WTC11 (cell line): ENCODE results near the gene PDZRN4. TPM values are rescaled to one million over a fixed set of nuclear protein-coding genes. Genes with fewer than 3 reads are reported as not detected.

Experiments used
- ATAC-seq: fragments of 200-7000 bp; cut with Tn5 transposase; 2 replicates; pipeline ENCODE4 v1.10.0; 2021; ENCODE audit warnings: mild to moderate bottlenecking, moderate library complexity
- CTCF ChIA-PET: fragments of 300-600 bp; sonication (Branson Sonifier 250); formaldehyde crosslinking; loops from one replicate; lab custom pipeline; 2021; ENCODE audit warnings: antibody characterized with exemption; lab: Charles Lee
- POLR2A ChIA-PET: fragments of 350-600 bp; sonication (Branson Sonifier 250); formaldehyde crosslinking; loops from one replicate; lab custom pipeline; 2021; ENCODE audit warnings: antibody characterized with exemption; lab: Charles Lee
- DNase-seq: peaks from one replicate; pipeline ENCODE4 v3.0.0; 2021; ENCODE audit warnings: low spot score
- H3K27ac Mint-ChIP-seq: 2 replicates; pipeline ENCODE4 v1.8.0; 2021; ENCODE audit warnings: mixed read lengths
- H3K27me3 Mint-ChIP-seq: 2 replicates; pipeline ENCODE4 v1.8.0; 2021; ENCODE audit warnings: low read depth, mild to moderate bottlenecking, moderate library complexity, mixed read lengths
- H3K36me3 Mint-ChIP-seq: 2 replicates; pipeline ENCODE4 v1.8.0; 2021; ENCODE audit warnings: mixed read lengths
- H3K4me1 Mint-ChIP-seq: 2 replicates; pipeline ENCODE4 v1.8.0; 2022; ENCODE audit warnings: mixed read lengths
- H3K4me3 Mint-ChIP-seq: 2 replicates; pipeline ENCODE4 v1.8.0; 2021; ENCODE audit warnings: mild to moderate bottlenecking, moderate library complexity, mixed read lengths
- H3K9me3 Mint-ChIP-seq: 2 replicates; pipeline ENCODE4 v1.8.0; 2021; ENCODE audit warnings: mixed read lengths
- ATF3 ChIP-seq: sonication (generic); formaldehyde crosslinking; conservative IDR thresholded peaks from 2 replicates; pipeline ENCODE4 v1.8.1; 2022; ENCODE audit warnings: mild to moderate bottlenecking, missing genetic modification reagents
- CBFB ChIP-seq: sonication (generic); formaldehyde crosslinking; IDR thresholded peaks from 2 replicates; pipeline ENCODE4 v1.8.1; 2022; ENCODE audit warnings: mild to moderate bottlenecking, low read depth, missing genetic modification reagents
- CREB1 ChIP-seq: sonication (generic); formaldehyde crosslinking; IDR thresholded peaks from 2 replicates; pipeline ENCODE4 v1.8.0; 2023; ENCODE audit warnings: mild to moderate bottlenecking, missing genetic modification reagents
- E2F4 ChIP-seq: sonication (generic); formaldehyde crosslinking; IDR thresholded peaks from 2 replicates; pipeline ENCODE4 v1.8.1; 2022; ENCODE audit warnings: low read depth, mild to moderate bottlenecking, moderate library complexity, missing genetic modification reagents, borderline replicate concordance
- ELF4 ChIP-seq: sonication (generic); formaldehyde crosslinking; IDR thresholded peaks from 2 replicates; pipeline ENCODE4 v1.8.1; 2022; ENCODE audit warnings: low read depth, mild to moderate bottlenecking, moderate library complexity, missing genetic modification reagents
- ETV6 ChIP-seq: sonication (generic); formaldehyde crosslinking; IDR thresholded peaks from 2 replicates; pipeline ENCODE4 v1.8.1; 2022; ENCODE audit warnings: mild to moderate bottlenecking, missing genetic modification reagents
- FOXK1 ChIP-seq: sonication (generic); formaldehyde crosslinking; IDR thresholded peaks from 2 replicates; pipeline ENCODE4 v1.8.0; 2022; ENCODE audit warnings: mild to moderate bottlenecking, moderate library complexity, missing genetic modification reagents
- GABPB1 ChIP-seq: sonication (generic); formaldehyde crosslinking; IDR thresholded peaks from 2 replicates; pipeline ENCODE4 v1.8.1; 2023; ENCODE audit warnings: mild to moderate bottlenecking, missing genetic modification reagents
- IRF1 ChIP-seq: sonication (generic); formaldehyde crosslinking; IDR thresholded peaks from 2 replicates; pipeline ENCODE4 v1.8.0; 2023; ENCODE audit warnings: missing genetic modification reagents
- MYBL2 ChIP-seq: sonication (generic); formaldehyde crosslinking; IDR thresholded peaks from 2 replicates; pipeline ENCODE4 v1.8.1; 2023; ENCODE audit warnings: mild to moderate bottlenecking, moderate library complexity, missing genetic modification reagents
- SOX15 ChIP-seq: fragments of 250-450 bp; sonication (Bioruptor Pico); IDR thresholded peaks from 2 replicates; pipeline ENCODE4 v1.9.0; 2021; ENCODE audit warnings: mild to moderate bottlenecking
- TEAD4 ChIP-seq: sonication (generic); formaldehyde crosslinking; IDR thresholded peaks from 2 replicates; pipeline ENCODE4 v1.8.0; 2022; ENCODE audit warnings: mild to moderate bottlenecking, missing genetic modification reagents
- ZNF138 ChIP-seq: sonication (generic); formaldehyde crosslinking; conservative IDR thresholded peaks from 2 replicates; pipeline ENCODE4 v1.8.1; 2022; ENCODE audit warnings: mild to moderate bottlenecking, moderate library complexity, missing genetic modification reagents
- ZNF317 ChIP-seq: sonication (generic); formaldehyde crosslinking; IDR thresholded peaks from 2 replicates; pipeline ENCODE4 v1.8.1; 2023; ENCODE audit warnings: low read depth, mild to moderate bottlenecking, moderate library complexity, missing genetic modification reagents, borderline replicate concordance
- ZNF396 ChIP-seq: fragments of 250-450 bp; sonication (Bioruptor Pico); IDR thresholded peaks from 2 replicates; pipeline ENCODE4 v1.8.0; 2021; ENCODE audit warnings: mild to moderate bottlenecking, moderate library complexity, borderline replicate concordance
- ZNF671 ChIP-seq: fragments of 250-450 bp; sonication (Bioruptor Pico); IDR thresholded peaks from 2 replicates; pipeline ENCODE4 v1.8.0; 2021; ENCODE audit warnings: mild to moderate bottlenecking
- total RNA-seq: library from RNA; stranded (reverse); gene quantifications from 3 replicates; pipeline ENCODE4 v1.2.3, GENCODE V29; 2021
- TF ChIP-seq, protein P1 (sequence below): sonication (generic); formaldehyde crosslinking; IDR thresholded peaks from 2 replicates; pipeline ENCODE4 v1.8.1; 2022; ENCODE audit warnings: missing genetic modification reagents, borderline replicate concordance
- TF ChIP-seq, protein P2 (sequence below): fragments of 250-450 bp; sonication (Bioruptor Pico); IDR thresholded peaks from 2 replicates; pipeline ENCODE4 v1.8.0; 2021; ENCODE audit warnings: mild to moderate bottlenecking
- TF ChIP-seq, protein P3 (sequence below): fragments of 250-450 bp; sonication (Bioruptor Pico); IDR thresholded peaks from 2 replicates; pipeline ENCODE4 v1.9.0; 2021; ENCODE audit warnings: mild to moderate bottlenecking
- TF ChIP-seq, protein P4 (sequence below): sonication (generic); formaldehyde crosslinking; IDR thresholded peaks from 2 replicates; pipeline ENCODE4 v1.8.1; 2023; ENCODE audit warnings: mild to moderate bottlenecking, moderate library complexity, missing genetic modification reagents
- TF ChIP-seq, protein P5 (sequence below): sonication (generic); formaldehyde crosslinking; IDR thresholded peaks from 2 replicates; pipeline ENCODE4 v1.8.0; 2023; ENCODE audit warnings: missing genetic modification reagents, mild to moderate bottlenecking, borderline replicate concordance

The PDZRN4 gene
- total RNA-seq, 1 experiment from 2014 or later: 0.09 TPM

DNA sequence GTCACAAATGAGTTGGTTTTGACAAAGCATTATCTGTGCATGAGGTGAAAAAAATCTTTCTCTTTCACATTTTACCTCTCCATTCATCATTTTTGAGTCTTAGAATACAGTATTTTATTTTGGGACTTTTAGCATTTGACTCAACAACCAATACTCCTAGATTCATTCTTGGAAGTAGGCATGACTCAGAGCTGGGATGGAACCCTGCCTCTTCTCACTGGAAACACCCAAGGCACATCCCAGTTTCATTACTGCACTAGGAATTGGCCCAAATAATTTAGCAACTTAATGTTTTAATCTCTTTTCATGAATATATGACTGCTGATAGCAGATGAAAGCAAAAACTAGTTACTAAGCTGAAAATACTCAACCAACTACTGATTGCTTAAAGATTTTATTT lies 3.3 kb upstream of the PDZRN4 start (continued):
- TF ChIP-seq, protein P1, sequence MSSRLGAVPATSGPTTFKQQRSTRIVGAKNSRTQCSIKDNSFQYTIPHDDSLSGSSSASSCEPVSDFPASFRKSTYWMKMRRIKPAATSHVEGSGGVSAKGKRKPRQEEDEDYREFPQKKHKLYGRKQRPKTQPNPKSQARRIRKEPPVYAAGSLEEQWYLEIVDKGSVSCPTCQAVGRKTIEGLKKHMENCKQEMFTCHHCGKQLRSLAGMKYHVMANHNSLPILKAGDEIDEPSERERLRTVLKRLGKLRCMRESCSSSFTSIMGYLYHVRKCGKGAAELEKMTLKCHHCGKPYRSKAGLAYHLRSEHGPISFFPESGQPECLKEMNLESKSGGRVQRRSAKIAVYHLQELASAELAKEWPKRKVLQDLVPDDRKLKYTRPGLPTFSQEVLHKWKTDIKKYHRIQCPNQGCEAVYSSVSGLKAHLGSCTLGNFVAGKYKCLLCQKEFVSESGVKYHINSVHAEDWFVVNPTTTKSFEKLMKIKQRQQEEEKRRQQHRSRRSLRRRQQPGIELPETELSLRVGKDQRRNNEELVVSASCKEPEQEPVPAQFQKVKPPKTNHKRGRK: no peak
- TF ChIP-seq TEAD4 (CRISPR knock-in tag): no peak
- TF ChIP-seq ZNF317 (CRISPR knock-in tag): no peak
- TF ChIP-seq, protein P2, sequence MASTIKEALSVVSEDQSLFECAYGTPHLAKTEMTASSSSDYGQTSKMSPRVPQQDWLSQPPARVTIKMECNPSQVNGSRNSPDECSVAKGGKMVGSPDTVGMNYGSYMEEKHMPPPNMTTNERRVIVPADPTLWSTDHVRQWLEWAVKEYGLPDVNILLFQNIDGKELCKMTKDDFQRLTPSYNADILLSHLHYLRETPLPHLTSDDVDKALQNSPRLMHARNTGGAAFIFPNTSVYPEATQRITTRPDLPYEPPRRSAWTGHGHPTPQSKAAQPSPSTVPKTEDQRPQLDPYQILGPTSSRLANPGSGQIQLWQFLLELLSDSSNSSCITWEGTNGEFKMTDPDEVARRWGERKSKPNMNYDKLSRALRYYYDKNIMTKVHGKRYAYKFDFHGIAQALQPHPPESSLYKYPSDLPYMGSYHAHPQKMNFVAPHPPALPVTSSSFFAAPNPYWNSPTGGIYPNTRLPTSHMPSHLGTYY (CRISPR knock-in tag): no peak
- no peak for TF ChIP-seq IRF1 (CRISPR knock-in tag)
- TF ChIP-seq, protein P3, sequence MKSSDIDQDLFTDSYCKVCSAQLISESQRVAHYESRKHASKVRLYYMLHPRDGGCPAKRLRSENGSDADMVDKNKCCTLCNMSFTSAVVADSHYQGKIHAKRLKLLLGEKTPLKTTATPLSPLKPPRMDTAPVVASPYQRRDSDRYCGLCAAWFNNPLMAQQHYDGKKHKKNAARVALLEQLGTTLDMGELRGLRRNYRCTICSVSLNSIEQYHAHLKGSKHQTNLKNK (CRISPR knock-in tag): no peak
- TF ChIP-seq, all 79 proteins: peak for 0

- Mint-ChIP-seq H3K4me1 (peaks cover 19% of the 10 kb centered on the region), H3K27me3 (peaks cover 49% of the 10 kb centered on the region), H3K36me3 (no peaks in the 10 kb centered on the region), H3K4me3 (no peak overlapping the region), H3K27ac (no peak overlapping the region), H3K9me3 (no peaks in the 10 kb centered on the region)
- TF ChIP-seq SOX15 (CRISPR knock-in tag): no peak
- TF ChIP-seq CBFB (CRISPR knock-in tag): no peak
- no peak for TF ChIP-seq CREB1
- no peak for TF ChIP-seq ZNF671
- TF ChIP-seq ZNF396: no peak
- no peak for TF ChIP-seq ETV6 (CRISPR knock-in tag)
- TF ChIP-seq MYBL2 (CRISPR knock-in tag): no peak
- TF ChIP-seq ATF3: no peak
- TF ChIP-seq ELF4 (CRISPR knock-in tag): no peak
- no peak for TF ChIP-seq GABPB1 (CRISPR knock-in tag)
- TF ChIP-seq, protein P4, sequence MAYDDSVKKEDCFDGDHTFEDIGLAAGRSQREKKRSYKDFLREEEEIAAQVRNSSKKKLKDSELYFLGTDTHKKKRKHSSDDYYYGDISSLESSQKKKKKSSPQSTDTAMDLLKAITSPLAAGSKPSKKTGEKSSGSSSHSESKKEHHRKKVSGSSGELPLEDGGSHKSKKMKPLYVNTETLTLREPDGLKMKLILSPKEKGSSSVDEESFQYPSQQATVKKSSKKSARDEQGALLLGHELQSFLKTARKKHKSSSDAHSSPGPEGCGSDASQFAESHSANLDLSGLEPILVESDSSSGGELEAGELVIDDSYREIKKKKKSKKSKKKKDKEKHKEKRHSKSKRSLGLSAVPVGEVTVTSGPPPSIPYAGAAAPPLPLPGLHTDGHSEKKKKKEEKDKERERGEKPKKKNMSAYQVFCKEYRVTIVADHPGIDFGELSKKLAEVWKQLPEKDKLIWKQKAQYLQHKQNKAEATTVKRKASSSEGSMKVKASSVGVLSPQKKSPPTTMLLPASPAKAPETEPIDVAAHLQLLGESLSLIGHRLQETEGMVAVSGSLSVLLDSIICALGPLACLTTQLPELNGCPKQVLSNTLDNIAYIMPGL (CRISPR knock-in tag): no peak
- no peak for TF ChIP-seq ZNF138 (CRISPR knock-in tag)
- TF ChIP-seq E2F4 (CRISPR knock-in tag): no peak
- no peak for TF ChIP-seq FOXK1 (CRISPR knock-in tag)
- TF ChIP-seq, protein P5, sequence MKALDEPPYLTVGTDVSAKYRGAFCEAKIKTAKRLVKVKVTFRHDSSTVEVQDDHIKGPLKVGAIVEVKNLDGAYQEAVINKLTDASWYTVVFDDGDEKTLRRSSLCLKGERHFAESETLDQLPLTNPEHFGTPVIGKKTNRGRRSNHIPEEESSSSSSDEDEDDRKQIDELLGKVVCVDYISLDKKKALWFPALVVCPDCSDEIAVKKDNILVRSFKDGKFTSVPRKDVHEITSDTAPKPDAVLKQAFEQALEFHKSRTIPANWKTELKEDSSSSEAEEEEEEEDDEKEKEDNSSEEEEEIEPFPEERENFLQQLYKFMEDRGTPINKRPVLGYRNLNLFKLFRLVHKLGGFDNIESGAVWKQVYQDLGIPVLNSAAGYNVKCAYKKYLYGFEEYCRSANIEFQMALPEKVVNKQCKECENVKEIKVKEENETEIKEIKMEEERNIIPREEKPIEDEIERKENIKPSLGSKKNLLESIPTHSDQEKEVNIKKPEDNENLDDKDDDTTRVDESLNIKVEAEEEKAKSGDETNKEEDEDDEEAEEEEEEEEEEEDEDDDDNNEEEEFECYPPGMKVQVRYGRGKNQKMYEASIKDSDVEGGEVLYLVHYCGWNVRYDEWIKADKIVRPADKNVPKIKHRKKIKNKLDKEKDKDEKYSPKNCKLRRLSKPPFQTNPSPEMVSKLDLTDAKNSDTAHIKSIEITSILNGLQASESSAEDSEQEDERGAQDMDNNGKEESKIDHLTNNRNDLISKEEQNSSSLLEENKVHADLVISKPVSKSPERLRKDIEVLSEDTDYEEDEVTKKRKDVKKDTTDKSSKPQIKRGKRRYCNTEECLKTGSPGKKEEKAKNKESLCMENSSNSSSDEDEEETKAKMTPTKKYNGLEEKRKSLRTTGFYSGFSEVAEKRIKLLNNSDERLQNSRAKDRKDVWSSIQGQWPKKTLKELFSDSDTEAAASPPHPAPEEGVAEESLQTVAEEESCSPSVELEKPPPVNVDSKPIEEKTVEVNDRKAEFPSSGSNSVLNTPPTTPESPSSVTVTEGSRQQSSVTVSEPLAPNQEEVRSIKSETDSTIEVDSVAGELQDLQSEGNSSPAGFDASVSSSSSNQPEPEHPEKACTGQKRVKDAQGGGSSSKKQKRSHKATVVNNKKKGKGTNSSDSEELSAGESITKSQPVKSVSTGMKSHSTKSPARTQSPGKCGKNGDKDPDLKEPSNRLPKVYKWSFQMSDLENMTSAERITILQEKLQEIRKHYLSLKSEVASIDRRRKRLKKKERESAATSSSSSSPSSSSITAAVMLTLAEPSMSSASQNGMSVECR (CRISPR knock-in tag): no peak
- CTCF ChIA-PET: no interaction called here
- no peak for DNase-seq
- ATAC-seq: no peak
- POLR2A ChIA-PET: no interaction called here
These were observed 2.1 kb upstream of the PDZRN4 start for GRCh38 chr12:41186026-41186425.
